Tibial nerve (tissue), 3 donors: ENCODE measurements around the gene MRPS18B.

Source experiments
- POLR2A ChIP-seq, 2 donors: fragments of 450-650 bp; IDR thresholded peaks; one replicate each; pipeline ENCODE4 v1.6.1; 2017; ENCODE audit warnings: antibody characterized with exemption in 2 of 2, mild to moderate bottlenecking in 2 of 2, moderate library complexity in 2 of 2
- TF ChIP-seq, protein P1 (sequence below), 5 experiments: fragments of 200-600 bp in 3 of 5; fragments of 450-650 bp in 2 of 5; sonication (generic) in 3 of 5; IDR thresholded peaks; one replicate each; pipeline ENCODE4 v1.5.1; 2016 to 2019; ENCODE audit warnings: antibody characterized with exemption in 5 of 5, mild to moderate bottlenecking in 3 of 5, moderate library complexity in 2 of 5

DNA sequence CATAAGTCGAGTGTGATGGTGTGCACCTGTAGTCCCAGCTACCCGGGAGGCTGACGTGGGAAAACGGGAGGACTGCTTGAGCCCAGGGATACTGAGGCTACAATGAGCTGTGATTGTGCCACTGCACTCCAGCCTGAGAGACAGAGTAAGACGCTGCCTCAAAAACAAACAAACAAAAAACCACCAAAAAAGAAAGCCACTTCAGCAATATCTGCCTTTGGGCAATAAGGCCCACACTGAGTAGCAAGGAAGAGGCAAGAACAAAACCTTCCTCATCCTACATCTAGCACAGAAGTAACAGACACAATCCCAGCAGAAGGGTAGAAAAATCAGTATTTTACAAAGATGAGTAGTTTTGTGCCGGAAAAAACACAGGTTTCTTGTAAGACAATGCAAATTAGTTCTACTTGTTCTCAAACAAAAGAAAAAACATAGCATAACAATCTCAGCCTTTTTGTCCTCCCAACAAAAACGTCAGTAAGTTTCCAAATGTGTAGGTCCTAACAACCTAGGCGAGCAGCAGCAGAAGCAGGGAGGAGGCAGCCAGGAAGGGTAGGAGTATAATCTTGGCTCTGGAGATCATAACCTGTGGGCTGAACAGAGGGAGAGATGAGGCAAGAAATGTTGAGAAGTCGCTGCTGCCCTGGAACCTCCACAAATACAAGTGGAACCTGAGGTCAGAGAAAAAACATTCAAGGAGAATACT, 6.3 kb upstream of the MRPS18B start:
- TF ChIP-seq, protein P1, sequence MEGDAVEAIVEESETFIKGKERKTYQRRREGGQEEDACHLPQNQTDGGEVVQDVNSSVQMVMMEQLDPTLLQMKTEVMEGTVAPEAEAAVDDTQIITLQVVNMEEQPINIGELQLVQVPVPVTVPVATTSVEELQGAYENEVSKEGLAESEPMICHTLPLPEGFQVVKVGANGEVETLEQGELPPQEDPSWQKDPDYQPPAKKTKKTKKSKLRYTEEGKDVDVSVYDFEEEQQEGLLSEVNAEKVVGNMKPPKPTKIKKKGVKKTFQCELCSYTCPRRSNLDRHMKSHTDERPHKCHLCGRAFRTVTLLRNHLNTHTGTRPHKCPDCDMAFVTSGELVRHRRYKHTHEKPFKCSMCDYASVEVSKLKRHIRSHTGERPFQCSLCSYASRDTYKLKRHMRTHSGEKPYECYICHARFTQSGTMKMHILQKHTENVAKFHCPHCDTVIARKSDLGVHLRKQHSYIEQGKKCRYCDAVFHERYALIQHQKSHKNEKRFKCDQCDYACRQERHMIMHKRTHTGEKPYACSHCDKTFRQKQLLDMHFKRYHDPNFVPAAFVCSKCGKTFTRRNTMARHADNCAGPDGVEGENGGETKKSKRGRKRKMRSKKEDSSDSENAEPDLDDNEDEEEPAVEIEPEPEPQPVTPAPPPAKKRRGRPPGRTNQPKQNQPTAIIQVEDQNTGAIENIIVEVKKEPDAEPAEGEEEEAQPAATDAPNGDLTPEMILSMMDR (IDR thresholded peaks at IDR 0.05), result no peak
- no peak for TF ChIP-seq POLR2A (IDR thresholded peaks at IDR 0.05)
